CD4-positive, CD25-positive, alpha-beta regulatory T cell (primary cell): ENCODE results near the gene CTBS. TPM values are rescaled to one million over a fixed set of nuclear protein-coding genes. Genes with fewer than 3 reads are reported as not detected.
"Not testable (repeated sequence)": the region's sequence is repeated elsewhere in the genome, so short reads cannot be mapped to it uniquely, and the experiment has no call there.

Experiments used
- ATAC-seq, 2 donors: fragments of 150-1000 bp; cut with Tn5 transposase; one replicate each; pipeline ENCODE4 v1.10.0; 2021; ENCODE audit warnings: low read depth in 2 of 2, moderate number of reproducible peaks in 2 of 2, moderate library complexity in 1 of 2
- DNase-seq, 3 donors: peaks; one replicate each; pipeline versions ENCODE4 v3.0.0 to v3.0.0-alpha.2; 2012 to 2022; ENCODE audit warnings: mixed read lengths in 1 of 3
- H3K27ac ChIP-seq: one replicate; pipeline ENCODE4 v1.7.0; 2013; ENCODE audit warnings: mild to moderate bottlenecking, low read length; ENCODE audit not compliant: insufficient read depth, poor library complexity, severe bottlenecking
- H3K27me3 ChIP-seq: one replicate; pipeline ENCODE4 v1.7.0; 2013; ENCODE audit warnings: low read length; ENCODE audit not compliant: control insufficient read depth, insufficient read depth
- H3K36me3 ChIP-seq: one replicate; pipeline ENCODE4 v1.7.0; 2013; ENCODE audit warnings: mild to moderate bottlenecking, low read length, moderate library complexity; ENCODE audit not compliant: control insufficient read depth, insufficient read depth
- H3K4me1 ChIP-seq: 2 replicates; pipeline ENCODE4 v1.7.0; 2013; ENCODE audit warnings: mild to moderate bottlenecking, low read length; ENCODE audit not compliant: insufficient read depth, control insufficient read depth, poor library complexity, severe bottlenecking
- H3K4me3 ChIP-seq: one replicate; pipeline ENCODE4 v1.7.0; 2013; ENCODE audit warnings: low read depth, mild to moderate bottlenecking, low read length, moderate library complexity
- H3K9me3 ChIP-seq, 2 experiments: 1 replicate in 1 of 2; 2 replicates in 1 of 2; pipeline ENCODE4 v1.7.0; 2013; ENCODE audit warnings: low read length in 2 of 2, mild to moderate bottlenecking in 1 of 2, moderate library complexity in 1 of 2; ENCODE audit not compliant: control insufficient read depth in 2 of 2
- H3K27ac Mint-ChIP-seq, 3 donors: one replicate each; pipeline ENCODE4 v1.8.0; 2020 to 2022; ENCODE audit warnings: mild to moderate bottlenecking in 3 of 3, mixed read lengths in 3 of 3, moderate library complexity in 2 of 3
- H3K27me3 Mint-ChIP-seq: one replicate; pipeline ENCODE4 v1.8.0; 2022; ENCODE audit warnings: mild to moderate bottlenecking, mixed read lengths
- H3K36me3 Mint-ChIP-seq: one replicate; pipeline ENCODE4 v1.8.0; 2020; ENCODE audit warnings: mixed read lengths
- H3K4me1 Mint-ChIP-seq, 4 donors: one replicate each; pipeline ENCODE4 v1.8.0; 2020 to 2022; ENCODE audit warnings: mixed read lengths in 4 of 4, mild to moderate bottlenecking in 1 of 4
- H3K4me3 Mint-ChIP-seq, 4 donors: one replicate each; pipeline ENCODE4 v1.8.0; 2020 to 2022; ENCODE audit warnings: mild to moderate bottlenecking in 4 of 4, mixed read lengths in 4 of 4, moderate library complexity in 3 of 4
- H3K9me3 Mint-ChIP-seq, 7 donors: one replicate each; pipeline ENCODE4 v1.8.0; 2020 to 2022; ENCODE audit warnings: mixed read lengths in 7 of 7, mild to moderate bottlenecking in 3 of 7, moderate library complexity in 2 of 7
- polyA plus RNA-seq, 4 donors: library from polyadenylated mRNA; unstranded; fragments of 300-500 nt; fragmentation: Illumina TruSeq; gene quantifications; one replicate each; pipeline ENCODE4 v1.2.3, GENCODE V29; 2021
- total RNA-seq: library from RNA; stranded (reverse); gene quantifications from one replicate; pipeline ENCODE4 v1.2.3, GENCODE V29; 2022

Gene CTBS
- total and polyA plus RNA-seq, 5 donors from 2014 or later: 15.6 to 24.9 (median 22.1) TPM

DNA sequence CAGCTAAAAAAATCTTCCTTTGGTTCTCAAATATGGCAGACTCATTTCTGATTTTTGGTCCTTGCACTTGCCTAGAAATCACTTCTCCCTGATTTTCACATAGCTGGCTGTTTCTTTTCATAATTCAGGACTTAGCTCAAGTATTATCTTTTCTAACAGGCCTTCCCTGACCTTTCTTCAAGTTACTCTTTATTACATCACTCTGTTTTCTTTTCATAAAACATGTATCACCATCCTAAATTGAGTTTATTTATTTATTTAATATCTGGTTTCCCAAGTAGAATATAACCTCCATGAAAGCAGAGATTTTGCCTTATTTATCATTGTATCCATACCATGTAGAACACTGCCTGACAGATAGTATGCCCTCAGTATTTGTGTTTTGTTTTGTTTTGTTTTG is 49.6 kb downstream of the CTBS start:
- DNase-seq: no peak
- H3K9me3 ChIP-seq: no peaks in the 10 kb centered on the region
- Mint-ChIP-seq H3K9me3 (peaks cover 0 to 1% (median 0%) of the 10 kb centered on the region in 7 donors), H3K4me3 (no peak overlapping the region), H3K27me3 (no peaks in the 10 kb centered on the region), H3K27ac (no peak overlapping the region), H3K4me1 (peaks cover 0 to 5% (median 0%) of the 10 kb centered on the region in 4 donors), H3K36me3 (peaks cover 8% of the 10 kb centered on the region)
- H3K36me3 ChIP-seq: peaks cover 4% of the 10 kb centered on the region
- no peak for ATAC-seq
- H3K4me3 ChIP-seq: no peak overlapping the region
- H3K4me1 ChIP-seq: no peaks in the 10 kb centered on the region
- no peak overlapping the region for H3K27ac ChIP-seq
- no peaks in the 10 kb centered on the region for H3K27me3 ChIP-seq

DNA sequence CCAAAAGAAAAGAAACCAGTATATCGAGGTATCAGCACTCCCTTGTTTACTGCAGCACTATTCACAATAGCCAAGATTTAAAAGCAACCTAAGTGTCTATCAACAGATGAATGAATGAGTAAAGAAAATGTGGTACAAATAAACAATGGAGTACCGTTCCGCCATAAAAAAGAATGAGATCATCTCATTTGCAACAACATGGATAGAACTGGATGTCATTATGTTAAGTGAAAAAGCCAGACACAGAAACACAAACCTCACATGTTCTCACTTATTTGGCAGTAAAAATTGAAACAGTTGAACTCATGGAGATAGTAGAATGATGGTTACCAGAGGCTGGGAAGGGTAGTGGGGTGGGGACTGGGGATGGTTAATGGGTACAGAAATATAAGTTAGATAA is 63.6 kb downstream of the CTBS start:
- ATAC-seq: no peak
- Mint-ChIP-seq H3K27me3 (no peaks in the 10 kb centered on the region), H3K4me1 (peaks cover 0 to 8% (median 6%) of the 10 kb centered on the region in 4 donors), H3K36me3 (no peaks in the 10 kb centered on the region), H3K9me3 (peaks cover 0 to 3% (median 0%) of the 10 kb centered on the region in 7 donors), H3K4me3 (peak overlapping the region in 1 of 4 donors; percentile 10), H3K27ac (no peak overlapping the region)
- H3K9me3 ChIP-seq: no peaks in the 10 kb centered on the region
- peaks cover 9% of the 10 kb centered on the region for H3K4me1 ChIP-seq
- H3K27ac ChIP-seq: no peak overlapping the region
- no peak for DNase-seq
- no peak overlapping the region for H3K4me3 ChIP-seq
- no peaks in the 10 kb centered on the region for H3K27me3 ChIP-seq
- H3K36me3 ChIP-seq: no peaks in the 10 kb centered on the region

GRCh38 chr1:84510165-84510564 is 64.1 kb downstream of the CTBS start:
- ATAC-seq (no peak), DNase-seq (no peak)
- no peaks in the 10 kb centered on the region for H3K36me3 ChIP-seq
- H3K4me1 Mint-ChIP-seq: peaks cover 3 to 9% (median 7%) of the 10 kb centered on the region in 4 donors
- peaks cover 10% of the 10 kb centered on the region for H3K4me1 ChIP-seq
- H3K27me3 Mint-ChIP-seq: peaks cover 2% of the 10 kb centered on the region
- no peak overlapping the region for H3K4me3 ChIP-seq
- no peaks in the 10 kb centered on the region for H3K27me3 ChIP-seq
- H3K4me3 Mint-ChIP-seq: no peak overlapping the region
- no peak overlapping the region for H3K27ac Mint-ChIP-seq
- H3K9me3 ChIP-seq: no peaks in the 10 kb centered on the region
- H3K9me3 Mint-ChIP-seq: peaks cover 0 to 3% (median 1%) of the 10 kb centered on the region in 7 donors
- no peak overlapping the region for H3K27ac ChIP-seq
- H3K36me3 Mint-ChIP-seq: no peaks in the 10 kb centered on the region

GRCh38 chr1:84509029-84509428 is 65.2 kb downstream of the CTBS start:
- no peak overlapping the region for H3K4me3 ChIP-seq
- Mint-ChIP-seq H3K9me3 (peaks cover 0 to 3% (median 1%) of the 10 kb centered on the region in 7 donors), H3K36me3 (no peaks in the 10 kb centered on the region), H3K4me3 (peak overlapping the region in 1 of 4 donors; percentile 58), H3K4me1 (peaks cover 14 to 20% (median 16%) of the 10 kb centered on the region in 4 donors), H3K27ac (no peak overlapping the region), H3K27me3 (peaks cover 4% of the 10 kb centered on the region)
- no peaks in the 10 kb centered on the region for H3K36me3 ChIP-seq
- H3K27me3 ChIP-seq: no peaks in the 10 kb centered on the region
- DNase-seq (no peak), ATAC-seq (no peak)
- peaks cover 21% of the 10 kb centered on the region for H3K4me1 ChIP-seq
- no peak overlapping the region for H3K27ac ChIP-seq
- H3K9me3 ChIP-seq: no peaks in the 10 kb centered on the region

DNA sequence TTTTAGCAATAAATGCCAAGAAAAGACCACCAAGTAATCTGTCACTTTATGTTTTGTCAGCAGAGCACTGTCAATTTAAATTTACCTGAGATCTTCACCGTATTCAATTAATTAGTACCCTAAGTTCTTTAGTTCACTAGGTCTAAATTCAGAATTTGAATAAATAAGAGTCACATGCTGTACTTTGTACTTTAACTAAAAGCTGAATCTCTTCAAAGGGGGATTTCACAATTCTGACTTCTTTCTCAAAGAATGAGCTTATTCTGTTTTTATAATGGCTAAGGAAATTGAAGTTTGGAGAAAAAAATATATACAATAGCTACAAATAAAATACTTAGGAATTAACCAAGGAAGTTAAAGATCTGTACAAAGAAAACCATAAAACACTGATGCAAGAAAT is 65.7 kb downstream of the CTBS start:
- no peak overlapping the region for H3K27ac Mint-ChIP-seq
- H3K27me3 ChIP-seq: no peaks in the 10 kb centered on the region

GRCh38 chr1:84507887-84508286 is 66.4 kb downstream of the CTBS start:
- H3K36me3 Mint-ChIP-seq, DNase-seq, H3K27me3 Mint-ChIP-seq, H3K9me3 Mint-ChIP-seq, H3K27me3 ChIP-seq, H3K4me3 ChIP-seq, H3K27ac ChIP-seq, H3K27ac Mint-ChIP-seq, H3K36me3 ChIP-seq, ATAC-seq, H3K9me3 ChIP-seq: not testable (repeated sequence)
- peaks cover 33% of the 10 kb centered on the region for H3K4me1 ChIP-seq
- Mint-ChIP-seq H3K4me1 (peaks cover 24 to 32% (median 25%) of the 10 kb centered on the region in 4 donors), H3K4me3 (peak overlapping the region in 2 of 4 donors; percentile 12 to 15)

More for the DNA sequence above, 65.7 kb downstream of the CTBS start:
- ATAC-seq: no peak
- no peak overlapping the region for H3K27ac ChIP-seq
- Mint-ChIP-seq H3K9me3 (peaks cover 0 to 3% (median 1%) of the 10 kb centered on the region in 7 donors), H3K36me3 (no peaks in the 10 kb centered on the region), H3K4me1 (peaks cover 18 to 26% (median 19%) of the 10 kb centered on the region in 4 donors), H3K27me3 (peaks cover 4% of the 10 kb centered on the region), H3K4me3 (peak overlapping the region; percentile 12 to 69 (median 41))
- no peaks in the 10 kb centered on the region for H3K9me3 ChIP-seq
- H3K36me3 ChIP-seq: no peaks in the 10 kb centered on the region
- no peak overlapping the region for H3K4me3 ChIP-seq
- H3K4me1 ChIP-seq: peaks cover 26% of the 10 kb centered on the region
- no peak for DNase-seq

GRCh38 chr1:84506729-84507453 is 67.3 kb downstream of the CTBS start:
- ATAC-seq (no peak), DNase-seq (no peak)
- Histone ChIP-seq H3K27me3 (no peaks in the 10 kb centered on the region), H3K4me3 (peak overlapping the region; percentile 90), H3K9me3 (no peaks in the 10 kb centered on the region), H3K27ac (peak overlapping the region; percentile 84), H3K36me3 (no peaks in the 10 kb centered on the region), H3K4me1 (peaks cover 38% of the 10 kb centered on the region)
- peaks cover 4% of the 10 kb centered on the region for H3K27me3 Mint-ChIP-seq
- peak overlapping the region; percentile 95 to 100 (median 97) for H3K4me3 Mint-ChIP-seq
- H3K36me3 Mint-ChIP-seq: no peaks in the 10 kb centered on the region
- peaks cover 25 to 40% (median 33%) of the 10 kb centered on the region in 4 donors for H3K4me1 Mint-ChIP-seq
- peaks cover 0 to 3% (median 1%) of the 10 kb centered on the region in 7 donors for H3K9me3 Mint-ChIP-seq
- H3K27ac Mint-ChIP-seq: peak overlapping the region; percentile 89 to 97 (median 92)
